HEK293 (cell line): ENCODE results near the gene ACYP1.

Experiments used
- CTCF ChIA-PET: fragments of 350-600 bp; formaldehyde crosslinking; extraction: SDS; loops from one replicate; lab custom pipeline; 2021; ENCODE audit warnings: antibody characterized with exemption; lab: Yijun Ruan, JAX
- POLR2A ChIA-PET: fragments of 300-600 bp; formaldehyde crosslinking; extraction: SDS; loops from one replicate; lab custom pipeline; 2020; ENCODE audit warnings: antibody characterized with exemption, inconsistent platforms; lab: Yijun Ruan, JAX
- H3K27ac ChIP-seq: fragments of 200-500 bp; sonication (Bioruptor generic); 2 replicates; pipeline ENCODE4 v1.5.1; 2014; ENCODE audit warnings: low read depth, low read length, control low read depth, inconsistent platforms; ENCODE audit errors: extremely low read depth
- H3K36me3 ChIP-seq, 2 experiments: fragments of 200-500 bp in 1 of 2; sonication (Bioruptor generic) in 1 of 2; 1 replicate in 1 of 2; 2 replicates in 1 of 2; pipeline ENCODE4 v1.5.1; 2014 to 2017; ENCODE audit warnings: inconsistent platforms in 2 of 2, low read length in 2 of 2; ENCODE audit not compliant: control insufficient read depth in 2 of 2, insufficient read depth in 1 of 2
- H3K4me1 ChIP-seq: fragments of 200-500 bp; sonication (Bioruptor generic); 2 replicates; pipeline ENCODE4 v1.5.1; 2014; ENCODE audit warnings: mild to moderate bottlenecking, low read length, inconsistent platforms; ENCODE audit not compliant: control insufficient read depth, insufficient read depth
- H3K4me3 ChIP-seq: 2 replicates; pipeline ENCODE4 v1.5.1; 2011; ENCODE audit warnings: low read depth, mild to moderate bottlenecking, control low read depth, low read length, moderate library complexity
- H3K9me3 ChIP-seq: fragments of 200-500 bp; sonication (Bioruptor generic); 2 replicates; pipeline ENCODE4 v1.5.1; 2014; ENCODE audit warnings: low read depth, low read length, inconsistent platforms; ENCODE audit not compliant: control insufficient read depth, insufficient read depth
- EGR2 ChIP-seq: fragments of 450-650 bp; formaldehyde crosslinking; IDR thresholded peaks from 2 replicates; pipeline ENCODE4 v1.5.1; 2016; ENCODE audit warnings: low read depth, missing biosample characterization, missing genetic modification characterization
- PRDM2 ChIP-seq: fragments of 450-650 bp; formaldehyde crosslinking; IDR thresholded peaks from 2 replicates; pipeline ENCODE4 v1.5.1; 2016; ENCODE audit warnings: missing biosample characterization, missing genetic modification characterization, borderline replicate concordance
- SP7 ChIP-seq: fragments of 450-650 bp; formaldehyde crosslinking; IDR thresholded peaks from 2 replicates; pipeline ENCODE4 v1.5.1; 2016; ENCODE audit warnings: missing biosample characterization, missing genetic modification characterization
- ZFHX2 ChIP-seq: fragments of 450-650 bp; formaldehyde crosslinking; conservative IDR thresholded peaks from 2 replicates; pipeline ENCODE4 v1.5.1; 2016; ENCODE audit warnings: missing biosample characterization, missing genetic modification characterization
- ZNF114 ChIP-seq: fragments of 450-650 bp; formaldehyde crosslinking; IDR thresholded peaks from 2 replicates; pipeline ENCODE4 v1.5.0; 2017; ENCODE audit warnings: missing biosample characterization, missing genetic modification characterization
- ZNF169 ChIP-seq: fragments of 450-650 bp; formaldehyde crosslinking; IDR thresholded peaks from 2 replicates; pipeline ENCODE4 v1.5.1; 2016; ENCODE audit warnings: missing biosample characterization, missing genetic modification characterization
- ZNF624 ChIP-seq: fragments of 450-650 bp; formaldehyde crosslinking; IDR thresholded peaks from 2 replicates; pipeline ENCODE4 v1.5.1; 2017; ENCODE audit warnings: missing biosample characterization, missing genetic modification characterization
- ZNF629 ChIP-seq: fragments of 450-650 bp; formaldehyde crosslinking; IDR thresholded peaks from 2 replicates; pipeline ENCODE4 v1.5.1; 2017; ENCODE audit warnings: missing biosample characterization, missing genetic modification characterization
- ZNF658 ChIP-seq: fragments of 450-650 bp; formaldehyde crosslinking; IDR thresholded peaks from 2 replicates; pipeline ENCODE4; 2016; ENCODE audit warnings: missing biosample characterization, missing genetic modification characterization
- ZSCAN5A ChIP-seq: fragments of 450-650 bp; formaldehyde crosslinking; IDR thresholded peaks from 2 replicates; pipeline ENCODE4 v1.5.1; 2016; ENCODE audit warnings: missing biosample characterization, missing genetic modification characterization

ACYP1 gene

GRCh38 chr14:75077794-75078193 lies 14.0 kb upstream of the ACYP1 start:
- no peak overlapping the region for H3K27ac ChIP-seq
- no peak for TF ChIP-seq PRDM2 (tag by site-specific recombination)
- no peak for TF ChIP-seq ZNF624 (tag by site-specific recombination)
- peak; percentile 63 for TF ChIP-seq SP7 (tag by site-specific recombination)
- ChIA-PET POLR2A (no interaction called here), CTCF (interaction anchor here (1.0 to 1.1 kb wide), 2 partner anchors 9 to 11 kb away, joined by 3 read pairs; no protein-coding TSS in a partner anchor)
- no peaks in the 10 kb centered on the region for H3K4me1 ChIP-seq
- no peaks in the 10 kb centered on the region for H3K9me3 ChIP-seq
- no peak overlapping the region for H3K4me3 ChIP-seq
- H3K36me3 ChIP-seq, result peaks cover 0 to 18% of the 10 kb centered on the region in 2 experiments; a peak in 2 of 3 replicates

- no peak overlapping the region for H3K27ac ChIP-seq
- CTCF ChIA-PET, result interaction anchor here (0.6 to 1.5 kb wide), 3 partner anchors 18 to 238 kb away, joined by 3 to 8 read pairs (median 6); no protein-coding TSS in a partner anchor
- H3K4me3 ChIP-seq, result no peak overlapping the region
Measured at GRCh38 chr14:75070383-75070782, 6.6 kb upstream of the ACYP1 start.

GRCh38 chr14:75069811-75070145 lies 6.0 kb upstream of the ACYP1 start:
- TF ChIP-seq ZNF114 (no peak), ZSCAN5A (tag by site-specific recombination) (no peak), ZNF169 (tag by site-specific recombination) (no peak), ZNF629 (tag by site-specific recombination) (no peak)
- H3K36me3 ChIP-seq, result no peaks in the 10 kb centered on the region
- CTCF ChIA-PET, result interaction anchor here (0.6 to 1.5 kb wide), 5 partner anchors 18 to 238 kb away, joined by 3 to 8 read pairs (median 5); no protein-coding TSS in a partner anchor
- H3K4me3 ChIP-seq, result peak overlapping the region; percentile 60
- POLR2A ChIA-PET, result interaction anchor here (0.5 to 1.4 kb wide), 7 partner anchors 17 to 1500 kb away, joined by 3 to 5 read pairs (median 3); partner anchors contain the start of genes MLH3, NEK9, PGF and RPS6KL1
- H3K27ac ChIP-seq, result no peak overlapping the region; the same call in 1 of the 2 replicates
- peaks cover 5% of the 10 kb centered on the region for H3K4me1 ChIP-seq
- no peaks in the 10 kb centered on the region for H3K9me3 ChIP-seq

More at GRCh38 chr14:75070383-75070782, 6.6 kb upstream of the ACYP1 start:
- TF ChIP-seq ZFHX2 (tag by site-specific recombination) (peak; percentile 81), ZNF658 (no peak), EGR2 (tag by site-specific recombination) (peak; percentile 47; the same call in 1 of the 2 replicates)
- Histone ChIP-seq H3K4me1 (peaks cover 5% of the 10 kb centered on the region), H3K36me3 (no peaks in the 10 kb centered on the region), H3K9me3 (no peaks in the 10 kb centered on the region)
- POLR2A ChIA-PET, result no interaction called here
